ENCODE measurements around the gene NRSN1. TPM values are rescaled to one million over a fixed set of nuclear protein-coding genes. Genes with fewer than 3 reads are reported as not detected.

Gene NRSN1
- total and polyA plus RNA-seq, 9 of the 15 experiments (the other 6 are each of a cell fraction or from before 2014, with no cell fraction given): not detected

DNA sequence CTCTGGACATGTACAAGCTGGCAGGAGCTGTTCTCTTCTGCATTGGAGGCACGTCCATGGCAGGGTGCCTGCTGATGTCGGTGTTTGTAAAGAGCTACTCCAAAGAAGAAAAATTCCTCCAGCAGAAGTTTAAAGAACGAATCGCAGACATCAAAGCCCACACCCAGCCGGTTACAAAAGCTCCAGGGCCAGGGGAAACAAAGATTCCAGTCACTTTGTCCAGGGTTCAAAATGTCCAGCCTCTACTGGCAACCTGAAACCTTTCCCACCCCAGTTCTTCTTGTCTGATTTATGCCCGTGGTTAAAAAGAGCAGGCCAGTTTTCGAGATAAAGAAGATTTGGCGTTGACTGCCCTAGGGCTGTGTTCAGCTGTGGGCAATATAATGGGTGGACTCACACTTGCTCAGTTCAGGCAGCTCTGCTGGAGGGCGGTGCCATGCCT lies 19.7 kb downstream of the NRSN1 start:
- DNase-seq (ENCODE audit: extremely low read depth in 1 of 4, low spot score in 3 of 4) (no peak), FAIRE-seq (no peak), ATAC-seq (no peak)
- Histone ChIP-seq H2AFZ (ENCODE audit: low read depth, low read length) (no peak overlapping the region), H3K27me3 (ENCODE audit: control insufficient read depth in 2 of 2, insufficient read depth in 2 of 2, low read length in 2 of 2) (no peaks in the 10 kb centered on the region), H3K36me3 (ENCODE audit: control insufficient read depth, insufficient read depth, low read length) (no peaks in the 10 kb centered on the region), H3K4me3 (no peak overlapping the region), H3K4me2 (ENCODE audit: insufficient read depth, low read length) (no peak overlapping the region), H4K20me1 (replicated peaks; ENCODE audit: control insufficient read depth, insufficient read depth, low read length) (no peaks in the 10 kb centered on the region), H3K27ac (ENCODE audit: extremely low read depth, low read depth, low read length) (no peak overlapping the region), H3K79me2 (ENCODE audit: control insufficient read depth, insufficient read depth, low read length) (no peaks in the 10 kb centered on the region), H3K9me1 (ENCODE audit: control insufficient read depth, insufficient read depth, low read length) (no peaks in the 10 kb centered on the region), H3K4me1 (replicated peaks in 1 of 2; ENCODE audit: control insufficient read depth in 2 of 2, insufficient read depth in 2 of 2, low read length in 2 of 2) (no peaks in the 10 kb centered on the region), H3K9me3 (replicated peaks; ENCODE audit: control insufficient read depth, insufficient read depth, low read depth, low read length) (no peaks in the 10 kb centered on the region), H3K9ac (ENCODE audit: insufficient read depth in 1 of 2, low read depth in 2 of 2, low read length in 2 of 2) (no peak overlapping the region)
- in situ Hi-C loops (cut with MboI): no loop called here
- ChIA-PET CTCF (ENCODE audit: low intra/inter-chr PET ratio) (no interaction called here), POLR2A (interaction anchor here (0.6 kb wide), 2 partner anchors 32 to 738 kb away, joined by 3 read pairs; no protein-coding TSS in a partner anchor)
- intact Hi-C loops (cut with micrococcal nuclease): no loop called here
- TF ChIP-seq RFX7 (CRISPR knock-in tag; IDR thresholded peaks at IDR 0.05) (no peak), CHD2 (IDR thresholded peaks at IDR 0.05; ENCODE audit: low read depth, low read length) (no peak)
- no TSS peak for BruUV-seq (replicated peaks)
- WGBS (ENCODE audit: insufficient coverage, low coverage, missing lambda C conversion rate): 3% methylated on average over 9 of the region's 9 CpGs

DNA sequence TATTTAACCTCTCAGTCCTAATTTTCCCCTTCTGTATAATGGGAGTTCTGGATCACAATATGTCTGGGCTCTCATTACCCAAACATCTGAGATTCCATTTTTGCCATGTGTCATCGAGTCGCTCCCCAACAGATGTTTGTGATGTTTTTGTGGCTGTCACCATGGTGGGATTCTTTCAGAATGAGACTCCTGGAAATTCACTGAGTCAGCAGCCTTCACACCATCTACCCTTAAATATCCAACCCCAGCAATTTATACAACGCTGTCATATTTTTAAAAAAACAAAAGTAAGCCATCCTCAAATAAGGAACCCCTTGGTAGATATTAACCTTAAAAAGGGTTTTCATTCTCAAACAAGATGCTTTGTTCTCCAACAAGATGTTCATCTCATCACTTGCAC lies 20.9 kb downstream of the NRSN1 start:
- DNase-seq (ENCODE audit: extremely low read depth in 1 of 4, low spot score in 3 of 4) (no peak), ATAC-seq (no peak), FAIRE-seq (no peak)
- H3K4me3 ChIP-seq: no peak overlapping the region
- H3K9me3 ChIP-seq (replicated peaks; ENCODE audit: control insufficient read depth, insufficient read depth, low read depth, low read length): no peaks in the 10 kb centered on the region
- no peak overlapping the region for H3K9ac ChIP-seq (ENCODE audit: insufficient read depth in 1 of 2, low read depth in 2 of 2, low read length in 2 of 2)
- no peak overlapping the region for H3K27ac ChIP-seq (ENCODE audit: extremely low read depth, low read depth, low read length)
- ChIA-PET CTCF (ENCODE audit: low intra/inter-chr PET ratio) (no interaction called here), POLR2A (no interaction called here)
- WGBS (ENCODE audit: insufficient coverage, low coverage, missing lambda C conversion rate): 2% methylated on average over 3 of the region's 3 CpGs
- H3K9me1 ChIP-seq (ENCODE audit: control insufficient read depth, insufficient read depth, low read length): no peaks in the 10 kb centered on the region
- intact Hi-C loops (cut with micrococcal nuclease): no loop called here
- in situ Hi-C loops (cut with MboI): no loop called here
- H2AFZ ChIP-seq (ENCODE audit: low read depth, low read length): no peak overlapping the region
- no peak for TF ChIP-seq BRD9 (IDR thresholded peaks at IDR 0.05; ENCODE audit: low read depth, partially characterized antibody)
- TF ChIP-seq ZNF316 (IDR thresholded peaks at IDR 0.05): peak; percentile 4; the same call in 1 of the 2 replicates
- TF ChIP-seq MAFF (IDR thresholded peaks at IDR 0.05; ENCODE audit: low read length): 0 out of 2 replicates have a peak, but pooled peaks have one; percentile 23
- no TSS peak for BruUV-seq (replicated peaks)
- no peaks in the 10 kb centered on the region for H4K20me1 ChIP-seq (replicated peaks; ENCODE audit: control insufficient read depth, insufficient read depth, low read length)
- H3K27me3 ChIP-seq (ENCODE audit: control insufficient read depth in 2 of 2, insufficient read depth in 2 of 2, low read length in 2 of 2): no peaks in the 10 kb centered on the region
- H3K36me3 ChIP-seq (ENCODE audit: control insufficient read depth, insufficient read depth, low read length): no peaks in the 10 kb centered on the region
- H3K4me2 ChIP-seq (ENCODE audit: insufficient read depth, low read length): no peak overlapping the region
- H3K79me2 ChIP-seq (ENCODE audit: control insufficient read depth, insufficient read depth, low read length): no peaks in the 10 kb centered on the region
- H3K4me1 ChIP-seq (replicated peaks in 1 of 2; ENCODE audit: control insufficient read depth in 2 of 2, insufficient read depth in 2 of 2, low read length in 2 of 2): no peaks in the 10 kb centered on the region

Data from K562 (cell line).